Subcutaneous adipose tissue (tissue), 4 donors: ENCODE data around the gene POC1B. TPM values are rescaled to one million over a fixed set of nuclear protein-coding genes. Genes with fewer than 3 reads are reported as not detected.

Experiments
- CTCF ChIP-seq: fragments of 450-650 bp; IDR thresholded peaks from one replicate; pipeline ENCODE4 v1.5.1; 2016; ENCODE audit warnings: low read depth, mild to moderate bottlenecking, control low read depth, antibody characterized with exemption, moderate library complexity
- total RNA-seq, 4 donors: library from RNA; depleted of rRNA; stranded (reverse); fragments of >200 nt; gene quantifications; one replicate each; pipeline ENCODE4 v1.1.0, GENCODE V29; 2016

POC1B gene
- total RNA-seq, 4 donors from 2014 or later, result 17.9 to 29.7 (median 23.0) TPM

GRCh38 chr12:89567691-89568239 lies 41.9 kb upstream of the POC1B start:
- TF ChIP-seq CTCF, result no peak

- no peak for TF ChIP-seq CTCF
These were observed 40.8 kb upstream of the POC1B start for GRCh38 chr12:89566615-89567014.

- no peak for TF ChIP-seq CTCF
These were observed 39.2 kb upstream of the POC1B start for GRCh38 chr12:89565002-89565401.

GRCh38 chr12:89559753-89560152 lies 33.9 kb upstream of the POC1B start:
- no peak for TF ChIP-seq CTCF

GRCh38 chr12:89556976-89557375 lies 31.1 kb upstream of the POC1B start:
- no peak for TF ChIP-seq CTCF

- TF ChIP-seq CTCF, result no peak
These were observed 26.5 kb upstream of the POC1B start for GRCh38 chr12:89552376-89552775.

- no peak for TF ChIP-seq CTCF
These were observed 25.9 kb upstream of the POC1B start for GRCh38 chr12:89551747-89552146.

GRCh38 chr12:89547101-89547500 lies 21.3 kb upstream of the POC1B start:
- TF ChIP-seq CTCF, result no peak
